NK-92 treated with Interleukin-12 subunit alpha and Interleukin-12 subunit beta, amount 100 ng/mL, for 24 hours (cell line): ENCODE measurements around the gene IL2.

Source experiments
- DNase-seq: peaks from one replicate; lab custom pipeline; 2025; lab: John Stamatoyannopoulos, UW

IL2 gene

GRCh38 chr4:122456231-122457116 lies at the start of gene IL2:
Gene IL2 (minus strand): TSS chr4:122456725. CDS start chr4:122456440, 285 bp downstream.
- DNase-seq, result no peak

- no peak for DNase-seq
Measured at GRCh38 chr4:122503214-122503613, 46.7 kb upstream of the IL2 start.

- DNase-seq, result no peak
Measured at GRCh38 chr4:122500852-122501501, 44.5 kb upstream of the IL2 start.

- DNase-seq, result no peak
Measured at GRCh38 chr4:122489061-122489460, 32.5 kb upstream of the IL2 start.

- DNase-seq, result no peak
Measured at GRCh38 chr4:122483481-122483880, 27.0 kb upstream of the IL2 start.

GRCh38 chr4:122481766-122482405 lies 25.4 kb upstream of the IL2 start:
- DNase-seq, result no peak

- no peak for DNase-seq
Measured at GRCh38 chr4:122480655-122481487, 24.3 kb upstream of the IL2 start.

- DNase-seq, result no peak
Measured at GRCh38 chr4:122479935-122480416, 23.5 kb upstream of the IL2 start.

- no peak for DNase-seq
Measured at GRCh38 chr4:122476745-122477144, 20.2 kb upstream of the IL2 start.

- no peak for DNase-seq
Measured at GRCh38 chr4:122476126-122476525, 19.6 kb upstream of the IL2 start.

- DNase-seq, result no peak
Measured at GRCh38 chr4:122475233-122475632, 18.7 kb upstream of the IL2 start.

GRCh38 chr4:122469457-122469856 lies 12.9 kb upstream of the IL2 start:
- no peak for DNase-seq

- DNase-seq, result peak; percentile 10
Measured at GRCh38 chr4:122458625-122459024, 2.1 kb upstream of the IL2 start.

GRCh38 chr4:122453384-122453995 lies 3.0 kb downstream of the IL2 start:
- no peak for DNase-seq

GRCh38 chr4:122450847-122451246 lies 5.7 kb downstream of the IL2 start:
- no peak for DNase-seq

GRCh38 chr4:122434285-122434684 lies 22.2 kb downstream of the IL2 start:
- no peak for DNase-seq

- no peak for DNase-seq
Measured at GRCh38 chr4:122431351-122431750, 25.2 kb downstream of the IL2 start.

- DNase-seq, result no peak
Measured at GRCh38 chr4:122423246-122423645, 33.3 kb downstream of the IL2 start.

GRCh38 chr4:122412547-122412946 lies 44.0 kb downstream of the IL2 start:
- DNase-seq, result no peak

GRCh38 chr4:122403861-122404260 lies 52.7 kb downstream of the IL2 start:
- no peak for DNase-seq
